Head of caudate nucleus (tissue), 42 donors: ENCODE data around the gene SOX2.
A peak's percentile ranks its signal among the peaks of the same experiment; 100 is the strongest.
"Not testable (repeated sequence)": the region's sequence is repeated elsewhere in the genome, so short reads cannot be mapped to it uniquely, and the experiment has no call there.

Experiments used
- DNase-seq, 42 donors: peaks; one replicate each; pipeline versions ENCODE4 v3.0.0 to v3.0.0-alpha.2; 2020 to 2021; ENCODE audit warnings: mixed read lengths in 7 of 42
- intact Hi-C: fragments of 100-400 bp; cut with DNase I; formaldehyde crosslinking; loops from one replicate; pipeline ENCODE4 v1.15.0; 2022

The SOX2 gene

DNA sequence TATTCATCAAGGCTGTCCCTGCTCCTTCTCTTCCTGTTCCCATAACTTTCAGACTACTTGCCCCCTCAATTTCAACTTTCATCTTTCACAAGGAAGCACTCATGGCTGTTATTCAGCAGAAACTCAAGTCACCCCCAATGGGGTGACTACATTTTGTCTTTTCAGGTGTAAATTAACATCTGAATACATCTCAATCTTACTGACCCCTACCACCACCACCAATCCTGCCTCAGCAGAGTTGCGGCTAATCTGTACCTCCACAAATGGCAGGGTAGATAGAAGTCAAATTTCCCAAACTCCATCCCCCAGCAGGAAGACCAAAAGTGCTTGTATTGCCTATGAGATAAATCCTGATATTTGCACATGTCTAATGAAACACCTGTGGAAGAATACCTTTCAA, 19.2 kb downstream of the SOX2 start:
- intact Hi-C loops, result no loop called here
- DNase-seq, result no peak

DNA sequence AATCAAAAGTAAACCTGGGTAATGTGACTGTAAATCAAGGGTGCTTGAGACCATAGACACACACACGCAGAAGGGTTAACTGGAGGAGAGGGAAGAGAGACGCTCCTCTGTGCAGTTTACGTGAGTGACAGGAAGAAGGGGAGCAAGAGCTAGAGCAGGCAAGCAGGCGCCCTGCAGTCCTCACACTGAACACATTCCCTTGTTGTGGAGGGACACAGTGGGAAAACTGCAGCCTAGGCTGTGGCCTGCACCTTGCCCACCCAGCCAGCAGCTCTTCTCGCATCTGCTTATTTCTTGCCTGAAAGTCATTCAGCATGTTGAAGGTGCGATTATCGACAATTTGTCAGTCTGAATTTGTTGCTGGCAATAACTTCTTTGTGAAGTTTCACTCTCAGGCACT, 24.2 kb downstream of the SOX2 start:
- DNase-seq, result peak in 1 of 42 donors; percentile 29
- intact Hi-C loops, result no loop called here

GRCh38 chr3:181738551-181738950, 26.8 kb downstream of the SOX2 start:
- intact Hi-C loops, result no loop called here
- DNase-seq, result no peak

DNA sequence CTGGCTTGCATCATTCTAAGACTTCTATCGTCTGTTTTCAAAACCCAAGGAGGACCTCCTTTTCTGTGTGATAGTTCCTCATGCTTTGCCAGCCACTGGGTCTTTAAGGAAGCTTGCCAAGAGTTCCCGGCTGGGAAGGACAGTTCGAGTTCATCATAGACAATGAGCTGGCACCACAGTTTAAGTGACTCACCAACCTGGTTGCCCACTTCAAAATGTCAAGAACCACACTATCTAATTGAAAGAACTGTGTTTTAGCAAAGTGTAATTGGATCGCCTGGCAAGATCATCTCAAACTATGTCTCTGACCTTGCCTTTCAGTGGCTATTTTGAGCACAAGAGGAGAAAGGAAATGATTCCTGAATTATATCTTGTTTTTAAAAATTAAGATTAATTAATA, 27.9 kb downstream of the SOX2 start:
- intact Hi-C loops, result no loop called here
- peak in 2 of 42 donors; percentile 46 to 74 for DNase-seq

- intact Hi-C loops, result no loop called here
- no peak for DNase-seq
Measured at GRCh38 chr3:181741417-181741816, 29.7 kb downstream of the SOX2 start.

DNA sequence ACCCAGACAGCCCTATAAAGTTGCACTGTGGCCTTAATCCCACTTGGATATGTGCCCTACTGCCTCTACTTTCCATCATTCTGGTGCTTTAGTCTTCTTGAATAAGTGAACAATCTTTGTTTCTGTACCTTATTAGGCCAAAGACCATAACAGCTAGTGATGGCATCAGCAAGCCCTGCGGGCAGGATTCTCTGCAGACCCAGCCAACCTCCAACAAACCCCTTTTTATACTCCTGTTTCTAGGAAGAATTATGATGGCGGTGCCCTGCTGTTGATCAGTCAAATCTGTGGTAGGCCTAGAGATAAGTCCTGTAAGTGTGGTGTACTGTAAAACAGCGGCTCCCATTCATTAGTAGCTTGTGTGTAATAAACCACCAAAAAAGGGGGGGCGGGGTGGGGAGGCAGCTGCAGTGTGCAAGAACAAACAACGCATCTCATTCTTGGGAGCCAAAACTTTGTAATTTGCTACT, 40.5 kb downstream of the SOX2 start:
- peak in 38 of 42 donors; percentile 21 to 83 (median 58) for DNase-seq
- intact Hi-C loops, result no loop called here

DNA sequence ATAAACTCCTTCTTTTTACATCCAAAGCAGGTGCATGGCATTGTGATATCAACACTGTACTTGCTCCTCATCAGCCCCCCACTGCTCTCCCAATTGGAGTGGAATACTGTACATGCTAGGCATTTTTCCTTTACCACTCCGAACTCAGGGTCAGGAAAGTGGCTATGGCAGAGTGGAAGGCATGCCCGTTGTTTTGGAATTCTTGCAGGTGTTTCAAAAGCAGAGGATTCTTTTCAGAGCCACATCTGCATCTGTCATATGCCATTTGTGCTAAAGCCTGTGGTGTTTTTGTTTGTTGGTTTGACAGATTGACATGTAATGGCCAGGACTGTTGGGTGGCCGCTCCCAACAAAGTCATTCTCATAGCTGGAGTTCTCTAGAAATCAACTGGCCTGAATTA, 41.7 kb downstream of the SOX2 start:
- intact Hi-C loops, result no loop called here
- DNase-seq, result no peak

DNA sequence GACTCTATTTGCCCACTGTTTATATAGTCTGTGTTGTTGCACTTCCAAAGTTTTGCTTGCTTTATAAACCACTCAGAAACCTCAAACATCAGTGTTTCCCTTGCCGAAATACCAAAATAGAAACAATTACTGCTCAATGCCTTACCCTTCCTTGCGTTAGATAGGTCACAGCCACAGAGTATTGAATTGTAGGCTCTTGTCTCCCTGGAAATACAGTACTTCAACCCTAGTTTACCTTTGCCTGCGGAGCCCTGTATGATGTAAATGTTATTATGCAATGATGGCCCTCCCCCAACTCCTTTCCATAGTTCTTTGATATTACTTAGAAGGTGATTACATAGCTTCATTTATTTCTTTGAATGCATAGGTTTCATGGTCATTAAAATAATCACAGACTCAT, 44.2 kb downstream of the SOX2 start:
- intact Hi-C loops, result no loop called here
- no peak for DNase-seq

- intact Hi-C loops, result no loop called here
- DNase-seq, result peak in 1 of 42 donors; percentile 12
Measured at GRCh38 chr3:181756645-181757297, 45.0 kb downstream of the SOX2 start.

DNA sequence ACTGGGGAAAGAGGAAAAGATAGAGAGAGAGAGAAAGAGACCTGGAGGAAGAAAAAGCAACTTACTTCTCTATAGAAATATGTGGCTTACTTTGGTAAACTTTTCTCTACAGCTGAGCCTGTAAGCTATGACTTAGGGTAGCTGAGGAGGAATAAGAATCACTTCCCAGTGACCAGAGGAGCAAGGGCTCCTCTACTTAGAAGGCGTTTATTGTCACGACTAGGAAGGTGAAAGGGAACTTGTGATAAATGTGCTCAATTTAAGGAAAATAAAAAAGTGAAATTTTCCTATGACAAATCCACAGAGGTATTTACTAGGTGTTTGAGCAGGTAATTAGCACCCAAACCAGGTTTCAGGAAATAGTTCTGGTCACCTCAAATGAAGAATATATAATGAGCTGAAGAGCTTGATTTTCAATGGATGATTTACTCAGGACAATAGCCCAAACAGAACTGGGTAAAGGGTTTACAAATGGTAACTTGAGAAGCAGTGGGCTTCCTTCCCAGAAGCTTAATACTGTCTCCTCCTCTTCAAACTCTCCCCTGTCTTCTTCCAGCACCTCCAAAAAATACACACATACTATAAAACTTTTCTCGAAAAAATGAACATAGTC, 46.1 kb downstream of the SOX2 start:
- DNase-seq, result no peak
- intact Hi-C loops, result no loop called here

- no peak for DNase-seq
- intact Hi-C loops, result no loop called here
Measured at GRCh38 chr3:181761906-181762305, 50.2 kb downstream of the SOX2 start.

- DNase-seq, intact Hi-C loops: not testable (repeated sequence)
Measured at GRCh38 chr3:181764033-181764432, 52.3 kb downstream of the SOX2 start.
